ENCODE results near the gene MTIF3.

DNA sequence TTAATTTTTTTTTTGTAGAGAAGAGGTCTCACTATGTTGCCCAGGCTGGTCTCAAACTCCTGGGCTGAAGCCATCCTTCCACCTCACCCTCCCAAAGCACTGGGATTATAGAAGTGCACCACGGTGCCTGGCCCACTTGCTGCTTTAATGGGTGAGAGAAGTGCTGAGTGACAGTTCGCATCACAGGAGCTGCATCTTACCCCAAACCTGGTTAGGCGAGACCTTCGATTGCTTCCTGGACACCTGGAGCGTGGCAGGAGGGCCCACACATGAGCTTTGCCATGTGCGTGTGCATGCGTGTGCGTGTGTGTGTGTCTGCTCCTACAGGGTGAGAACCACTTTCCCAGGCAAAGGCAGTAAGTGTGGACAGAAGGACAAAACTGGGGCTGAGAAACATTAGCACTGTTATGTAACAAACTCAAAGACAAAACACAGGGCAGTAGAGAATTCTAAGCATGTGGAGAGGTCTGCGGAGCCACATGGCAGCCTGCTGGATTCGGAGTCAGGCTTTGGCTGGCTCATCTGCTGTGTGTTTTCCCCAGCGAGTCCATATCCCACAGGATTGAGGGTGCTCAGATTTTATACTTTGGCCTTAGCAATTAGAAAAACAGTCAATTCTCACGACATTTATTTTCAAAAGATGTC lies 11.7 kb upstream of the MTIF3 start:
- TF ChIP-seq CTCF (IDR thresholded peaks at IDR 0.05), result no peak
- TF ChIP-seq POLR2A (IDR thresholded peaks at IDR 0.05), result no peak
- TF ChIP-seq EP300 (IDR thresholded peaks at IDR 0.05), result no peak

All from tibial nerve (tissue), 4 donors.